A549 (cell line): Measurements from ENCODE around the gene ZNF425. TPM values are rescaled to one million over a fixed set of nuclear protein-coding genes. Genes with fewer than 3 reads are reported as not detected.

Source experiments
- CHD2 ChIP-seq: fragments of 150-350 bp; IDR thresholded peaks from 2 replicates; pipeline ENCODE4 v1.6.1; 2014; ENCODE audit warnings: low read length; ENCODE audit not compliant: partially characterized antibody
- CHD4 ChIP-seq: fragments of 200-600 bp; sonication (generic); IDR thresholded peaks from 2 replicates; pipeline ENCODE4 v1.6.1; 2016; ENCODE audit warnings: antibody characterized with exemption, mild to moderate bottlenecking, borderline replicate concordance
- CTCF ChIP-seq: fragments of >200 bp; sonication (Bioruptor Twin); formaldehyde crosslinking; IDR thresholded peaks from 3 replicates; pipeline ENCODE4 v1.5.1; 2016
- EHF ChIP-seq: fragments of 250-450 bp; sonication (Bioruptor Pico); IDR thresholded peaks from 2 replicates; pipeline ENCODE4 v1.5.0; 2020; ENCODE audit warnings: mild to moderate bottlenecking
- EHMT2 ChIP-seq: fragments of 200-600 bp; sonication (generic); IDR thresholded peaks from 2 replicates; pipeline ENCODE4 v1.6.1; 2016; ENCODE audit warnings: antibody characterized with exemption, low read depth, mild to moderate bottlenecking, moderate library complexity
- ELK1 ChIP-seq: fragments of 150-350 bp; IDR thresholded peaks from 2 replicates; pipeline ENCODE4 v1.6.1; 2014; ENCODE audit warnings: low read depth, mild to moderate bottlenecking, low read length
- ESRRA ChIP-seq: fragments of 150-350 bp; IDR thresholded peaks from 2 replicates; pipeline ENCODE4 v1.6.1; 2014; ENCODE audit warnings: mild to moderate bottlenecking, low read length, borderline replicate concordance
- FOSB ChIP-seq: fragments of 250-450 bp; sonication (Bioruptor Pico); IDR thresholded peaks from 2 replicates; pipeline ENCODE4 v1.5.0; 2020; ENCODE audit warnings: mild to moderate bottlenecking, moderate library complexity
- FOSL2 ChIP-seq, 2 experiments: fragments of 450-650 bp in 1 of 2; fragments of >200 bp in 1 of 2; sonication (Bioruptor Twin) in 1 of 2; formaldehyde crosslinking; IDR thresholded peaks; 2 replicates each; pipeline versions ENCODE4 v1.5.0 to v1.6.1; 2016 to 2020; ENCODE audit warnings: mild to moderate bottlenecking in 1 of 2, moderate library complexity in 1 of 2
- FOXS1 ChIP-seq: fragments of 250-450 bp; sonication (Bioruptor Pico); IDR thresholded peaks from 2 replicates; pipeline ENCODE4 v1.5.0; 2020; ENCODE audit warnings: mild to moderate bottlenecking, moderate library complexity
- GATA3 ChIP-seq: IDR thresholded peaks from 2 replicates; pipeline ENCODE4 v1.6.1; 2012; ENCODE audit warnings: borderline replicate concordance
- HDAC2 ChIP-seq: fragments of 200-600 bp; sonication (generic); IDR thresholded peaks from 2 replicates; pipeline ENCODE4 v1.6.1; 2016
- HMGXB4 ChIP-seq: fragments of 250-450 bp; sonication (Bioruptor Pico); IDR thresholded peaks from 2 replicates; pipeline ENCODE4 v1.5.0; 2021; ENCODE audit warnings: mild to moderate bottlenecking, moderate library complexity, borderline replicate concordance
- HOXA7 ChIP-seq: fragments of 250-450 bp; sonication (Bioruptor Pico); IDR thresholded peaks from 2 replicates; pipeline ENCODE4 v1.5.0; 2020; ENCODE audit warnings: mild to moderate bottlenecking, moderate library complexity
- HOXB13 ChIP-seq: fragments of 250-450 bp; sonication (Bioruptor Pico); IDR thresholded peaks from 2 replicates; pipeline ENCODE4 v1.5.0; 2020; ENCODE audit warnings: low read depth, mild to moderate bottlenecking, moderate library complexity
- JUNB ChIP-seq: fragments of >200 bp; sonication (Bioruptor Twin); formaldehyde crosslinking; IDR thresholded peaks from 2 replicates; pipeline ENCODE4 v1.6.1; 2016
- MAFK ChIP-seq: fragments of 450-650 bp; IDR thresholded peaks from 2 replicates; pipeline ENCODE4 v1.6.1; 2014; ENCODE audit not compliant: partially characterized antibody
- NFE2L2 ChIP-seq: fragments of 150-350 bp; conservative IDR thresholded peaks from 2 replicates; pipeline ENCODE4 v1.6.1; 2014; ENCODE audit warnings: low read length
- PHF8 ChIP-seq: fragments of 200-600 bp; sonication (generic); IDR thresholded peaks from 2 replicates; pipeline ENCODE4 v1.6.1; 2016; ENCODE audit warnings: low read depth, mild to moderate bottlenecking, antibody characterized with exemption, moderate library complexity, borderline replicate concordance
- POLR2A ChIP-seq: IDR thresholded peaks from 2 replicates; pipeline ENCODE4 v1.6.1; 2012; ENCODE audit warnings: mild to moderate bottlenecking, low read length
- RAD21 ChIP-seq, 2 experiments: fragments of >200 bp in 1 of 2; sonication (Bioruptor Twin) in 1 of 2; formaldehyde crosslinking in 1 of 2; IDR thresholded peaks in 1 of 2; conservative IDR thresholded peaks in 1 of 2; 2 replicates in 1 of 2; 3 replicates in 1 of 2; pipeline ENCODE4 v1.6.1; 2012 to 2018; ENCODE audit warnings: inconsistent platforms in 1 of 2
- RNF2 ChIP-seq: fragments of 200-600 bp; sonication (generic); IDR thresholded peaks from 2 replicates; pipeline ENCODE4 v1.6.1; 2016; ENCODE audit warnings: low read depth, mild to moderate bottlenecking, antibody characterized with exemption, moderate library complexity, borderline replicate concordance
- SREBF2 ChIP-seq: fragments of 450-650 bp; IDR thresholded peaks from 2 replicates; pipeline ENCODE4 v1.6.1; 2014; ENCODE audit warnings: mild to moderate bottlenecking, moderate library complexity
- TFCP2L1 ChIP-seq: fragments of 250-450 bp; sonication (Bioruptor Pico); IDR thresholded peaks from 2 replicates; pipeline ENCODE4 v1.5.0; 2021; ENCODE audit warnings: mild to moderate bottlenecking
- ZC3H11A ChIP-seq: fragments of 450-650 bp; IDR thresholded peaks from 2 replicates; pipeline ENCODE4 v1.6.1; 2014; ENCODE audit warnings: antibody characterized with exemption, mild to moderate bottlenecking
- ZSCAN20 ChIP-seq: fragments of 250-450 bp; sonication (Bioruptor Pico); IDR thresholded peaks from 2 replicates; pipeline ENCODE4 v1.8.0; 2022; ENCODE audit warnings: mild to moderate bottlenecking, moderate library complexity
- polyA plus RNA-seq, 4 experiments: library from polyadenylated mRNA; depleted of rRNA in 3 of 4; stranded (reverse); fragments of >200 nt; fragmentation: RNase III in 1 of 4; extraction: RNeasy Plus Mini Kit Qiagen cat#74134 plus additional on column Dnase treatment in 1 of 4; gene quantifications; 2 replicates in 3 of 4; 3 replicates in 1 of 4; pipeline ENCODE4 v1.2.3, GENCODE V29; 2011 to 2017

ZNF425 gene
- polyA plus RNA-seq, 2 of the 4 experiments (the other 2 are of a cell fraction), result 0.80 to 1.6 TPM

GRCh38 chr7:149125863-149126661 is at the start of gene ZNF425 (continued):
- peak; percentile 94; the same call in 1 of the 2 replicates for TF ChIP-seq TFCP2L1 (CRISPR knock-in tag)
- peak; percentile 8 for TF ChIP-seq MAFK
- no peak for TF ChIP-seq ESRRA
- peak; percentile 34; a peak in 2 of 5 replicates for TF ChIP-seq RAD21 (conservative IDR thresholded peaks at IDR 0.05 in 1 of 2, IDR thresholded peaks at IDR 0.05 in 1 of 2)
- TF ChIP-seq CHD2, result no peak
- no peak for TF ChIP-seq CHD4
- TF ChIP-seq ELK1, result no peak
- peak; percentile 98 for TF ChIP-seq POLR2A
- peak; percentile 83 for TF ChIP-seq HMGXB4 (CRISPR knock-in tag)
- TF ChIP-seq ZC3H11A, result no peak
- TF ChIP-seq FOXS1 (CRISPR knock-in tag), result no peak
- peak; percentile 94 for TF ChIP-seq CTCF
- no peak for TF ChIP-seq FOSL2 (IDR thresholded peaks at IDR 0.05)
- 0 out of 2 replicates have a peak, but pooled peaks have one; percentile 28 for TF ChIP-seq FOSL2 (CRISPR knock-in tag; IDR thresholded peaks at IDR 0.05)
- no peak for TF ChIP-seq SREBF2
- TF ChIP-seq HDAC2, result 0 out of 2 replicates have a peak, but pooled peaks have one; percentile 10
- no peak for TF ChIP-seq GATA3
- no peak for TF ChIP-seq HOXA7 (CRISPR knock-in tag)
- no peak for TF ChIP-seq EHMT2
- TF ChIP-seq RNF2, result no peak
- peak; percentile 76; the same call in 1 of the 2 replicates for TF ChIP-seq FOSB
- TF ChIP-seq JUNB, result no peak
- no peak for TF ChIP-seq HOXB13 (CRISPR knock-in tag)
- peak; percentile 97 for TF ChIP-seq PHF8
- TF ChIP-seq NFE2L2, result no peak
- TF ChIP-seq ZSCAN20 (CRISPR knock-in tag), result no peak
- TF ChIP-seq EHF (CRISPR knock-in tag), result no peak
